K562 (cell line): ENCODE measurements around the gene SPATA20. TPM values are rescaled to one million over a fixed set of nuclear protein-coding genes. Genes with fewer than 3 reads are reported as not detected.

ENCODE experiments used
- ATAC-seq: fragments of 200-7000 bp; cut with Tn5 transposase; 3 replicates; pipeline ENCODE4 v1.9.1; 2020; ENCODE audit warnings: moderate library complexity
- BruUV-seq: library from RNA; stranded (reverse); fragments of 400-500 nt; replicated peaks from 2 replicates; lab custom pipeline; 2021; lab: Mats Ljungman, UMichigan
- CTCF ChIA-PET: fragments of 300-600 bp; formaldehyde crosslinking; extraction: SDS; loops from one replicate; lab custom pipeline; 2021; ENCODE audit warnings: low intra/inter-chr PET ratio; lab: Yijun Ruan, JAX
- POLR2A ChIA-PET: fragments of 300-600, 350-650 bp; sonication (Branson Sonifier 250); formaldehyde crosslinking; extraction: SDS; loops from one replicate; lab custom pipeline; 2021; ENCODE audit warnings: antibody characterized with exemption, inconsistent platforms; lab: Yijun Ruan, JAX
- DNase-seq, 4 experiments: peaks; one replicate each; pipeline versions ENCODE4 v3.0.0 to v3.0.0-alpha.2; 2011 to 2018; ENCODE audit warnings: low spot score in 3 of 4, mixed read lengths in 3 of 4; ENCODE audit errors: extremely low read depth in 1 of 4
- FAIRE-seq: peaks from 2 replicates; lab custom pipeline; 2011; peaks lifted over from hg19 to GRCh38; lab: Jason Lieb, UNC
- H2AFZ ChIP-seq: 2 replicates; pipeline ENCODE4 v1.6.0; 2011; ENCODE audit warnings: low read depth, low read length, control low read depth, inconsistent platforms
- H3K27ac ChIP-seq: fragments of 200-600 bp; 3 replicates; pipeline ENCODE4 v1.8.0; 2011; ENCODE audit warnings: low read depth, mild to moderate bottlenecking, control low read depth, inconsistent platforms, low read length, moderate library complexity, mixed read lengths; ENCODE audit errors: extremely low read depth
- H3K27me3 ChIP-seq, 2 experiments: fragments of 300-600 bp in 1 of 2; 2 replicates in 1 of 2; 3 replicates in 1 of 2; pipeline versions ENCODE4 v1.6.0 to v1.8.0; 2011; ENCODE audit warnings: inconsistent platforms in 2 of 2, low read length in 2 of 2, mild to moderate bottlenecking in 1 of 2, mixed read lengths in 1 of 2, moderate library complexity in 1 of 2; ENCODE audit not compliant: control insufficient read depth in 2 of 2, insufficient read depth in 2 of 2
- H3K36me3 ChIP-seq: fragments of 300-600 bp; 3 replicates; pipeline ENCODE4 v1.8.0; 2011; ENCODE audit warnings: mild to moderate bottlenecking, low read length, inconsistent platforms; ENCODE audit not compliant: control insufficient read depth, insufficient read depth
- H3K4me1 ChIP-seq, 2 experiments: fragments of 200-600 bp in 1 of 2; replicated peaks in 1 of 2; 2 replicates in 1 of 2; 3 replicates in 1 of 2; pipeline versions ENCODE4 v1.5.1 to v1.8.0; 2011; ENCODE audit warnings: inconsistent platforms in 2 of 2, low read length in 2 of 2, mild to moderate bottlenecking in 1 of 2, mixed read lengths in 1 of 2, moderate library complexity in 1 of 2; ENCODE audit not compliant: control insufficient read depth in 2 of 2, insufficient read depth in 2 of 2
- H3K4me2 ChIP-seq: 2 replicates; pipeline ENCODE4 v1.6.1; 2011; ENCODE audit warnings: low read length, control low read depth, inconsistent platforms, mixed read lengths; ENCODE audit not compliant: insufficient read depth
- H3K4me3 ChIP-seq: fragments of 200-600 bp; sonication (generic), shearing (Covaris generic); 2 replicates; pipeline ENCODE4 v1.5.1; 2016; ENCODE audit warnings: control low read depth, inconsistent platforms
- H3K79me2 ChIP-seq: fragments of 200-600 bp; 3 replicates; pipeline ENCODE4 v1.8.0; 2011; ENCODE audit warnings: low read length, inconsistent platforms; ENCODE audit not compliant: control insufficient read depth, insufficient read depth
- H3K9ac ChIP-seq, 2 experiments: 2 replicates each; pipeline versions ENCODE4 v1.6.0 to v1.6.1; 2011; ENCODE audit warnings: low read depth in 2 of 2, low read length in 2 of 2, control low read depth in 1 of 2, inconsistent platforms in 1 of 2, mild to moderate bottlenecking in 1 of 2, mixed read lengths in 1 of 2; ENCODE audit not compliant: insufficient read depth in 1 of 2
- H3K9me1 ChIP-seq: one replicate; pipeline ENCODE4 v1.6.0; 2011; ENCODE audit warnings: inconsistent platforms, mild to moderate bottlenecking, low read length, moderate library complexity; ENCODE audit not compliant: control insufficient read depth, insufficient read depth
- H3K9me3 ChIP-seq: replicated peaks from 2 replicates; pipeline ENCODE4 v1.5.1; 2011; ENCODE audit warnings: low read depth, low read length, inconsistent platforms; ENCODE audit not compliant: control insufficient read depth, insufficient read depth
- H4K20me1 ChIP-seq: replicated peaks from 2 replicates; pipeline ENCODE4 v1.6.1; 2011; ENCODE audit warnings: low read length, inconsistent platforms, mixed read lengths; ENCODE audit not compliant: control insufficient read depth, insufficient read depth
- BRCA1 ChIP-seq, 2 experiments: fragments of 450-650 bp in 1 of 2; sonication (generic) in 1 of 2; formaldehyde crosslinking in 1 of 2; IDR thresholded peaks; 2 replicates each; pipeline versions ENCODE4 v1.5.0 to v1.6.1; 2017 to 2020; ENCODE audit warnings: mild to moderate bottlenecking in 1 of 2, missing genetic modification reagents in 1 of 2
- CCNT2 ChIP-seq: IDR thresholded peaks from 2 replicates; pipeline ENCODE4 v1.6.1; 2011; ENCODE audit warnings: borderline replicate concordance, low read depth, mild to moderate bottlenecking, moderate library complexity, mixed read lengths, low read length; ENCODE audit not compliant: insufficient read length; ENCODE audit errors: extremely low read depth
- CHD4 ChIP-seq: fragments of 200-600 bp; sonication (generic); IDR thresholded peaks from 3 replicates; pipeline ENCODE4 v1.6.1; 2012; ENCODE audit warnings: low read depth, mild to moderate bottlenecking, mixed read lengths, low read length, inconsistent platforms; ENCODE audit not compliant: insufficient read depth, insufficient replicate concordance, poor library complexity, severe bottlenecking
- DACH1 ChIP-seq: fragments of 450-650 bp; IDR thresholded peaks from 2 replicates; pipeline ENCODE4 v1.6.1; 2018; ENCODE audit not compliant: partially characterized antibody
- EWSR1 ChIP-seq: fragments of 450-650 bp; IDR thresholded peaks from 2 replicates; pipeline ENCODE4 v1.6.1; 2018; ENCODE audit warnings: borderline replicate concordance, mild to moderate bottlenecking, low read depth, moderate library complexity; ENCODE audit not compliant: partially characterized antibody
- FUS ChIP-seq: fragments of 200-400 bp; formaldehyde crosslinking; optimal IDR thresholded peaks from 2 replicates; pipeline ENCODE3; 2017; ENCODE audit warnings: low read depth, low read length
- HNRNPUL1 ChIP-seq: fragments of 200-400 bp; formaldehyde crosslinking; IDR thresholded peaks from 2 replicates; pipeline ENCODE4 v1.6.1; 2017; ENCODE audit warnings: low read length
- NCOA2 ChIP-seq, 2 experiments: fragments of 450-650 bp; IDR thresholded peaks; 2 replicates each; pipeline ENCODE4 v1.6.1; 2018; ENCODE audit warnings: mild to moderate bottlenecking in 2 of 2, moderate library complexity in 1 of 2; ENCODE audit not compliant: partially characterized antibody in 2 of 2
- NEUROD1 ChIP-seq: fragments of 150-350 bp; IDR thresholded peaks from 2 replicates; pipeline ENCODE4 v1.6.1; 2014; ENCODE audit warnings: borderline replicate concordance, low read length, low read depth; ENCODE audit not compliant: partially characterized antibody
- SMAD2 ChIP-seq: fragments of 150-350 bp; IDR thresholded peaks from 2 replicates; pipeline ENCODE4 v1.6.1; 2014; ENCODE audit warnings: low read depth, mild to moderate bottlenecking, low read length
- SRSF7 ChIP-seq: fragments of 200-400 bp; formaldehyde crosslinking; optimal IDR thresholded peaks from 2 replicates; pipeline ENCODE3; 2017; ENCODE audit warnings: mild to moderate bottlenecking, low read depth, low read length
- TCFL5 ChIP-seq: fragments of 250-450 bp; sonication (Bioruptor Pico); conservative IDR thresholded peaks from 2 replicates; pipeline ENCODE4 v1.6.1; 2021; ENCODE audit warnings: mild to moderate bottlenecking, moderate library complexity, matching md5 sums
- XRCC4 ChIP-seq: IDR thresholded peaks from one replicate; pipeline ENCODE4 v1.6.1; 2011; ENCODE audit not compliant: insufficient read depth, insufficient read length; ENCODE audit errors: extremely low read depth
- ZNF146 ChIP-seq: IDR thresholded peaks from one replicate; pipeline ENCODE4 v1.6.1; 2018; ENCODE audit warnings: missing compliant biosample characterization; ENCODE audit not compliant: unreplicated experiment
- ZNF23 ChIP-seq: fragments of 250-450 bp; sonication (Bioruptor Pico); IDR thresholded peaks from 2 replicates; pipeline ENCODE4 v1.4.0; 2020; ENCODE audit warnings: mild to moderate bottlenecking
- WGBS: fragments of 100-300 bp; shearing (Covaris generic); methylation state at CpG from one replicate; pipeline ENCODE4 v1.1.6; 2016; ENCODE audit warnings: low coverage, mixed read lengths; ENCODE audit not compliant: insufficient coverage; ENCODE audit errors: missing lambda C conversion rate; 5-methylcytosine and 5-hydroxymethylcytosine counted together
- in situ Hi-C: fragments of 300-500 bp; cut with MboI; formaldehyde crosslinking; loops from 4 replicates; pipeline ENCODE4 v1.15.0; 2018; ENCODE audit warnings: inconsistent platforms, mixed read lengths
- intact Hi-C: fragments of 100-400 bp; cut with micrococcal nuclease; formaldehyde crosslinking; loops from 2 replicates; pipeline ENCODE4 v1.14.2; 2022
- polyA plus RNA-seq, 8 experiments: library from polyadenylated mRNA; depleted of rRNA in 4 of 8; stranded (reverse) in 5 of 8; unstranded in 3 of 8; fragments of >200 nt; fragmentation: Nextera tagmentation in 2 of 8; fragmentation: Illumina TruSeq in 1 of 8; extraction: Ambion mirVana in 2 of 8; extraction: Trizol in 1 of 8; gene quantifications; 2 replicates each; pipeline versions ENCODE4 v1.2.1 to v1.2.3, GENCODE V29; 2011 to 2014; ENCODE audit warnings: inconsistent platforms in 1 of 8, missing spikeins in 1 of 8
- total RNA-seq, 7 experiments: library from RNA; depleted of rRNA in 6 of 7; stranded (reverse); fragments of >200 nt in 6 of 7; fragmentation: Illumina TruSeq in 2 of 7; extraction: Trizol in 2 of 7; gene quantifications; 2 replicates each; pipeline versions ENCODE4 v1.2.1 to v1.2.3, GENCODE V29; 2011 to 2021; ENCODE audit warnings: low replicate concordance in 1 of 7
- TF ChIP-seq, protein P1 (sequence below): fragments of 450-650 bp; IDR thresholded peaks from 2 replicates; pipeline ENCODE4 v1.6.1; 2017; ENCODE audit warnings: antibody characterized with exemption, mild to moderate bottlenecking
- TF ChIP-seq, protein P2 (sequence below): sonication (generic); formaldehyde crosslinking; IDR thresholded peaks from 2 replicates; pipeline ENCODE4 v1.8.0; 2022; ENCODE audit warnings: missing genetic modification reagents, mild to moderate bottlenecking, borderline replicate concordance

SPATA20 gene
- total and polyA plus RNA-seq, 9 of the 15 experiments (the other 6 are each of a cell fraction or from before 2014, with no cell fraction given) = 0.08 to 4.0 (median 1.5) TPM

DNA sequence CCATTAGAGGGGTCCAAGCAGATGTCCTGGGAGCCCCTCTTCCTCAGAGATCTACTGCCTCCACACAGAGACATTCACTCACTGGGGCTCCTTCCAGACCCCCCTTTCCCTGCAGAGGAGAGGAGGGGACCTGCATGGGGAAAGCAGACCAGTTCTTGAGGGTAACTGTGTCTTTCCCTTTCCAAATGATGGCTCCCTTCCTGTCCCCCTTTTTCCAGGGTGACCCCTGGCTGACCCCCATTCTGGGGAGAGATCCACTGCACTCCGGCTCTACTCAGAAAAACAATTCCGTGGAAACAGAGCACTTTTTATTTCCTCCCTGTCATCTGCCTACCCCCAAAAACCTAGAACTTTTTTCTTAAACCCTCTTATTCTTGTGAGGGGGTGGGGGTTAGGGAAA, 19.9 kb downstream of the SPATA20 start:
- Histone ChIP-seq H3K9me1 (no peaks in the 10 kb centered on the region), H3K4me2 (no peak overlapping the region), H3K9ac (no peak overlapping the region), H3K27ac (no peak overlapping the region), H3K27me3 (peaks cover 19 to 73% of the 10 kb centered on the region in 2 experiments), H4K20me1 (peaks cover 19% of the 10 kb centered on the region; the same call in 1 of the 2 replicates), H3K36me3 (no peaks in the 10 kb centered on the region), H2AFZ (no peak overlapping the region), H3K9me3 (no peaks in the 10 kb centered on the region), H3K79me2 (no peaks in the 10 kb centered on the region), H3K4me3 (no peak overlapping the region), H3K4me1 (peaks cover 0 to 12% of the 10 kb centered on the region in 2 experiments; a peak in 1 of 5 replicates)
- TF ChIP-seq EWSR1 (no peak), CCNT2 (no peak), ZNF146 (no peak), NEUROD1 (no peak), ZNF23 (CRISPR knock-in tag) (no peak), NCOA2 (IDR thresholded peaks at IDR 0.05; ENCODE audit: partially characterized antibody in 2 of 2) (no peak), SMAD2 (no peak), TCFL5 (CRISPR knock-in tag) (no peak), FUS (no peak), HNRNPUL1 (no peak), CHD4 (no peak), XRCC4 (no peak), SRSF7 (no peak), DACH1 (no peak), BRCA1 (IDR thresholded peaks at IDR 0.05) (no peak), BRCA1 (CRISPR knock-in tag; IDR thresholded peaks at IDR 0.05) (no peak)
- TF ChIP-seq, protein P1, sequence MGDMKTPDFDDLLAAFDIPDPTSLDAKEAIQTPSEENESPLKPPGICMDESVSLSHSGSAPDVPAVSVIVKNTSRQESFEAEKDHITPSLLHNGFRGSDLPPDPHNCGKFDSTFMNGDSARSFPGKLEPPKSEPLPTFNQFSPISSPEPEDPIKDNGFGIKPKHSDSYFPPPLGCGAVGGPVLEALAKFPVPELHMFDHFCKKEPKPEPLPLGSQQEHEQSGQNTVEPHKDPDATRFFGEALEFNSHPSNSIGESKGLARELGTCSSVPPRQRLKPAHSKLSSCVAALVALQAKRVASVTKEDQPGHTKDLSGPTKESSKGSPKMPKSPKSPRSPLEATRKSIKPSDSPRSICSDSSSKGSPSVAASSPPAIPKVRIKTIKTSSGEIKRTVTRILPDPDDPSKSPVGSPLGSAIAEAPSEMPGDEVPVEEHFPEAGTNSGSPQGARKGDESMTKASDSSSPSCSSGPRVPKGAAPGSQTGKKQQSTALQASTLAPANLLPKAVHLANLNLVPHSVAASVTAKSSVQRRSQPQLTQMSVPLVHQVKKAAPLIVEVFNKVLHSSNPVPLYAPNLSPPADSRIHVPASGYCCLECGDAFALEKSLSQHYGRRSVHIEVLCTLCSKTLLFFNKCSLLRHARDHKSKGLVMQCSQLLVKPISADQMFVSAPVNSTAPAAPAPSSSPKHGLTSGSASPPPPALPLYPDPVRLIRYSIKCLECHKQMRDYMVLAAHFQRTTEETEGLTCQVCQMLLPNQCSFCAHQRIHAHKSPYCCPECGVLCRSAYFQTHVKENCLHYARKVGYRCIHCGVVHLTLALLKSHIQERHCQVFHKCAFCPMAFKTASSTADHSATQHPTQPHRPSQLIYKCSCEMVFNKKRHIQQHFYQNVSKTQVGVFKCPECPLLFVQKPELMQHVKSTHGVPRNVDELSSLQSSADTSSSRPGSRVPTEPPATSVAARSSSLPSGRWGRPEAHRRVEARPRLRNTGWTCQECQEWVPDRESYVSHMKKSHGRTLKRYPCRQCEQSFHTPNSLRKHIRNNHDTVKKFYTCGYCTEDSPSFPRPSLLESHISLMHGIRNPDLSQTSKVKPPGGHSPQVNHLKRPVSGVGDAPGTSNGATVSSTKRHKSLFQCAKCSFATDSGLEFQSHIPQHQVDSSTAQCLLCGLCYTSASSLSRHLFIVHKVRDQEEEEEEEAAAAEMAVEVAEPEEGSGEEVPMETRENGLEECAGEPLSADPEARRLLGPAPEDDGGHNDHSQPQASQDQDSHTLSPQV = no peak
- TF ChIP-seq, protein P2, sequence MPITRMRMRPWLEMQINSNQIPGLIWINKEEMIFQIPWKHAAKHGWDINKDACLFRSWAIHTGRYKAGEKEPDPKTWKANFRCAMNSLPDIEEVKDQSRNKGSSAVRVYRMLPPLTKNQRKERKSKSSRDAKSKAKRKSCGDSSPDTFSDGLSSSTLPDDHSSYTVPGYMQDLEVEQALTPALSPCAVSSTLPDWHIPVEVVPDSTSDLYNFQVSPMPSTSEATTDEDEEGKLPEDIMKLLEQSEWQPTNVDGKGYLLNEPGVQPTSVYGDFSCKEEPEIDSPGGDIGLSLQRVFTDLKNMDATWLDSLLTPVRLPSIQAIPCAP (CRISPR knock-in tag) = no peak
- no TSS peak for BruUV-seq
- ChIA-PET POLR2A (no interaction called here), CTCF (no interaction called here)
- ATAC-seq (no peak), DNase-seq (no peak), FAIRE-seq (no peak)
- in situ Hi-C loops (no loop called here), intact Hi-C loops (no loop called here)
- WGBS = 3% methylated on average over 2 of the region's 2 CpGs
